GM19468 (cell line): ENCODE measurements around the gene LRRC27.

ENCODE experiments used
- ATAC-seq: cut with Tn5 transposase; IDR thresholded peaks from one replicate; pipeline ENCODE4 v1.9.1; 2021; ENCODE audit warnings: mild to moderate bottlenecking, moderate library complexity, moderate number of reproducible peaks; ENCODE audit not compliant: unreplicated experiment; ENCODE audit errors: extremely low read depth

The LRRC27 gene

DNA sequence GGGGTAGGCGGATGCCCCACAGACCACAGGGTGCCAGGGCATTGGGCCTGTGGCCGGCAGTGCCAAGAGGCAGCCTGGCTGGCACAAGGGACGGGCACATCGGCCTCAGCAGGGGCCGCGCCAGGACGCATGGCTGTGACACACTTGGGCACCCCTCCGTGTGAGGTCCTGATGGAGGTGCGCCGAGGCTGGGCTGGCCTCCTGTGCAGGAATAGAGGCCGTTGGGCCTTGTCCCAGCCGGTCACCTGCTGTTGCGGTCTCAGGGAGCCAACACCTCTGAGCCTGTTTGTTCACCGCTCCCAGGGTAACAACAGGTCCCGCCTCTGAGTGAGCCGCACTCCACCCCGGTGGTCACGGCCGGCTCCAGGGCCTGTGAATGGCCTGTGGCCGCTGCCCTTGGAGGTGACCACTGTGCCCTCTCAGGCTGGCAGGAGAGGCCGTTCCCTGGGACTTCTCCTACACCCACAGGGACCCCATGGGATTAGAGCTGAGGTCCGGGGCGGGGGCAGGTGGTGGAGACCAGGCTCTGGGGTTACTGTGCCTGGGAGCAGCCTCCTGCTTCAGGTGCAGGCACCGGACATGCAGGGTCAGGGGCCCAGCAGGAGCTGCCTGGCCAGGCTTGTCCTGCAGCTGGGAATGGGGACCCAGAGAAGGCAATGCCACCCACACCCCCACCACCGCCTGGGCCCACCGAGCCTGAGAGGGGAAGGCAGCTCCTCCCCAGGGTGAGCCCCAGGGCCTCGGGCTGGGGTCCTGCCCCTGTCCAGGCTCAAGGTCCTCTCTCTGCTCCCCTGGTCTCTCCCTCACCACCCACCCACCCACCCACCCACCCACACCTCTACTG lies 77.1 kb downstream of the LRRC27 start:
- ATAC-seq: no peak

DNA sequence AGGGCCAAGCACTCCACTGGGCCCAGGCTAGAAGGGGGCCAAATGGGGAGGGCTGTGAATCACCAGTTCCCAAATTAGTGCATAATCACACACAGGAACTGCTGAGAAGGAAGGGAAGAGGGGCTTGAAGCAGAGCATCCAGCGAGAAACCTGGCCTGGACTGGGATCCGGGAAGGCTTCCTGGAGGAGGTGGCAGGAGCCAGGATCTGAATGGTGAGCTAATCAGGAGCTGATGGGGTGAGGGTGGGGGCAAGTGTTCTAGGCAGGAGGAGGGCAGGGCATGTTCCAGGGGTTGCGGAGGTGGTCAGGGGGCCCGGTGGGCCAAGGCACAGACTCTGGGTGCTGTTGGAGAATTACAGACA lies 77.7 kb downstream of the LRRC27 start:
- no peak for ATAC-seq

DNA sequence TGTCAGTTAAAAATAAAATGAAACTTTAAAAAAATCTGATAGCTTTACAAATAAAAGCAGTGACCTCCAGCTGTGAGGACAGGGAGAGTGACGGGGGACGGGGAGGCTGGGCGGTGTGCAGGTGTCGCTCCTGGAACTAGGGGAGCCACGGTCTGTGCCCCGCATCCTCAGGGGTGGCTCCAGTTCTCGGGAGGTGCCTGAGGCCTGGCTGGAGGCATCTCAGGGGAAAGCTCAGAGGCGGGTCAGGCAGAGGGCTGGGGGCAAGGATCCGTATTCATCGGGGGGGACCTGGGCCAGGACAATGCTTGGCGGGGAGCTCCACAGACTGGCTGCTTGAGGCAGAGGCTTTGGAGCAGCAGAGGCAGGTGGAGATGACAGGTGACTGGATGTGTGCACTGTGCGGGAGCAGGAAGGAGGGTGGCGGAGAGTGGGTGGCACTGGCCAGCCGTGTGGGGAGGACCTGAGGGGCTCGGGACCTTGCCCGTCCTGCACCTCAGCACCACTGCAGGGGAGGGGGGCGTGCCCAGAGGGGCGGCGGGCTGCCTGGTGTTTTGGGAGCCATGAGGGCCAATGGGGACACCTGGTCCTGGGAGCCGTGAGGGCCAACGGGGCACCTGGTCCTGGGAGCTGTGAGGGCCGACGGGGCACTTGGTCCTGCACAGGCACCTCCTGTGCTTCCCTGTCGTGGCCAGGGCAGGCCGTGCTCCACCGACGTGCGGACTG lies 78.2 kb downstream of the LRRC27 start:
- no peak for ATAC-seq

DNA sequence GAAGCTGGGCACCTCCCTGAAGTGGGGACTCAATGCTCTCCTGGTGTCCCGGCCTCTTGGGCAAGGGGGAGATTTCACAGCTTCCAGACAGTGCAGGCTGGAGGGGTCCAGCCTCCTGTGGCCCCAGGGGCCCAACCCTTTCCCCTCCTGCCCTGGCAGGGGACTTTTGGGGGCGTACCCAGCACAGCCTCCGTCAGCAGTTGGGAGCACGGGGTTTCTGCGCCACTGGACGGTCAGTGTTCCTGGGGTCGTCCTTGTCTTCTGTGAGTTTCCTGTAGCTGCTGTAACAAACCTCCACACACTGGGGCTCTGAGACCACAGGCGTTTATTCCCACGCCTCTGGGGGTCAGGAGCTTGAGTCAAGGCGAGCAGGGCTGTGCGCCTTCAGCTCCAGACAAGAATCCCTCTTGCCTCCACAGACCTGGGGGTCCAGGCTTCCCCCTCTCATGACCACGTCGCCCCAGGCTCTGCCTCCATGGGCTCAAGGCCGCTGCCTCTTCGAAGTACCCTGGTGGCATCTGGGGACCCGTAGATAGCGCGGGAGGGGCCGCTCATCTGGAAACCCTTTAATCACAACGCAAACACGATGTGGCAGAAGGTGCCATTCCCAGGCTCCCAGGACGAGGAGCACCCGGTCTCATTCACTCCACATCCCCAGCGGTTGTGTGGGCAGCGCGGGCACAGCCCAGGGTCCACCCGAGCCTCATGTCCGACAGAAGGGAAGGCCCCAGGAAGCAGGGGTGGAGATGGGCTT lies 79.0 kb downstream of the LRRC27 start:
- no peak for ATAC-seq

DNA sequence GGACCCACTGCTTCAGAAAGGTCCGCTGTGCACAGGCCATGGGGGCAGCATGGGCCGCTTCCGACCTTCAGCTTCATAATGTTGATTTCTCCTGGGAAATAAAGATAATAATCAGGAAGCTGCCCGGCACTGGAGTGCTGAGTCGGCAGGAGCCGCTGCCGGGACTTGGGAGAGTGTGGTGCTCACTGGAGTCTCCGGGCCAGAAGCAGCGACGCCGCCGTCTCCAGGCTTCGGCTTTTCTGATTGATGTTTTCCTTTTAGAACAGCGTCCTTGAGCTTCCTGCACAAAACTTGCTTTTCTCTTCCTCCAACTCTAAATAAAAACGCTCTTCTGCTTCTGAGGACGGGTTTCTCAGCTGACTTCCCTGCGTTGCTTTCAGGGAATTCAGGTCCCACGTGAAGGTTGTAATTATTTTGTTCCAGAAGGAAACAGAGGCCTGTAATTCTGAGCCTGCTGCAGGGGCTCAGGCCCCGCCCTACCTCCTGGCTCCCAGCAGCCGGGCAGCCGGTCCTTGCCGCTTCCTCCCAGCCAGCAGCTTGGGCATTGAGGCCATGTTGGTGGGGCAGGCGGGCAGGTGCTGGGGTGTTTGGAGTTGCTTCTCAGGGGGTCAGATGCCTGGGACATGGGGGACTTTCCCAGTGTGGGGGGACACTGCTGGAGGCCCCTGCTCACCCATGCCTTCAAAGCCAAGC lies 79.7 kb downstream of the LRRC27 start:
- no peak for ATAC-seq

DNA sequence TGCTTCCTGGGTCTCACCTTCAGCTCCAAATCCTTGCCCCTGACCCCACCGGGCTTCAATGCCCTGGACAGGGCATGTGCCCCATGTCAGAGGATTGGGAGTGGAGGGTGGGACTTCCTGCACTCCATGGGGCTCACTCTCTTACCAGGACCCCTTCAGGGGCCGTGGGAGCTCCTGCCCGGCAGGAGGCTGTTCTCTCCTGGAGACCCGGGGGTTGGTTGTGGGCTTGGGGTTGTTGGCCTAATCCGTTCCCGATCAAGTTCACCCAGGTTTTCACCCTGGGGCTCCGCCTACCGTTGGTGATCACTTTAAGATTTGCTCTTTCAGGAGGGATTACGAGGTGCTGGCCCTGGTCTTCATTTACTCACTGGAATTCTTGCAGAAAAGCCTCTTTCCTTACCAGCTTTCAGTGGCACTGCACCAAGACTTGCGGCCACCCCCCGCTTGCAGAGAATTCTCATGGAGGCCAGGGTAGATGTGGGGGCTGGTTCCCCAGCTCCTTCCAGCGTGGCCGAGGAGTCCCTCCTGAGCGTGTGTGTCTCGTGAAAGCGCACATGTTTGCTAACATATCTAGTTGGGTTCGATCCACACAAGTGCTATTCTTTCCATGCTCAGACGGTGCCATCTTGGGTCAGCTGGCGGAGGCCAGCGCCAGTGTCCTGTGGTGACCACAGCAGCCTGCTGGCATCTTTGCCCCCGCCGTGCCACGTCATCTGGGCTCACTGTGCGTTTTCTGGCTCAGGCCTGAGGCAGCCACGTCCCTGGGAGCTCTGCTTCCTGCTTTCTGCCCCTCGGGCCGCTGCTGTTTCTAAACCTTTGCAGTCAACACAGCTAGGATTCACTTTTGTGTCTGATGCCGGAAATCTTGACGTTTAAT lies 80.6 kb downstream of the LRRC27 start:
- ATAC-seq: no peak

DNA sequence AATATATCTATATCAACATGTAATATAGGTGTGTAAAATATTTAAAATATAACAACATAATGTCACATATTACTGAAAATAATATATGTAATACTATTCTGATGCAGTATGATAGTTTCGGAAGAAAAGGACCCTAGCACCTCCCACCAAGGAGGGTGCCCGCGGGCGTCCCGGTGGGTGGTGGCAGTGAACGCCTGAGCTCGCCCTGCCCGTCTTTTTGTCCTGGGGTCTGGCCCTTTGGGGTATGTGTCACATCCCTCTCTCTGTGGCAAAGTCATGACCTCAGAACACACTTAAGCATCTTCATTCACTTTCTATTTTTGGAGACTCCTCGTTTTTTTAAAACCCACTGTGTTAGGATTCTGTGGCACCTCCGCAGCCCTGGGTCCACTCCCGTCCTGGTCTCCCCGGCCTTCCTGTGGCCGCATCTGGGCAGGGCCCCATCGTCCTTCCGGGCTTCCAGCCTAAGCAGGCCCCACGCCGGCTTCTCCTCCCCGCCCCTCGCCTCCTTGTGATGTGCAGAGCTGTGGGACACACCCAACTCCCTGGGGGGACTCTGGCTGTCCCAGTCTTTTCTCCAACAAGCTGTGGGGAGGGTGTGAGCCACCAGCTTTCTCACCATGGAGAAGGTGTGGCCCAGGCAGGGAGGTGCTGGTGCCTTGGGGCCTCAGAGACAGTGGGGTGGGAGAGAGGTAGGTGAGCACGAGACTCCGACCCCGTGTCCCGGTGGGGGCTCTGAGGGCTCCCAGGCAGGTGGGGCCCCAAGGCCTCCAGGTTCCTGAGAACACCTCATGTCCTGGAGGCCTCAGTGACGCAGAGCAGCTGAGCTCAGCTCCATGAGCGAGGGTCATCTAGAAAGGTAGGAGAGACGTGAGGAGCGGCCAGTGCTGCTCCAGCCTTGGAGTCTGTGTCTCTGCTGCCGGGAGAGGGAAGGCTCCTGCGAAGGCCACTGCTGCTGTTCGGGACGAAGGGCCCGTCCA lies 81.5 kb downstream of the LRRC27 start:
- ATAC-seq: no peak

DNA sequence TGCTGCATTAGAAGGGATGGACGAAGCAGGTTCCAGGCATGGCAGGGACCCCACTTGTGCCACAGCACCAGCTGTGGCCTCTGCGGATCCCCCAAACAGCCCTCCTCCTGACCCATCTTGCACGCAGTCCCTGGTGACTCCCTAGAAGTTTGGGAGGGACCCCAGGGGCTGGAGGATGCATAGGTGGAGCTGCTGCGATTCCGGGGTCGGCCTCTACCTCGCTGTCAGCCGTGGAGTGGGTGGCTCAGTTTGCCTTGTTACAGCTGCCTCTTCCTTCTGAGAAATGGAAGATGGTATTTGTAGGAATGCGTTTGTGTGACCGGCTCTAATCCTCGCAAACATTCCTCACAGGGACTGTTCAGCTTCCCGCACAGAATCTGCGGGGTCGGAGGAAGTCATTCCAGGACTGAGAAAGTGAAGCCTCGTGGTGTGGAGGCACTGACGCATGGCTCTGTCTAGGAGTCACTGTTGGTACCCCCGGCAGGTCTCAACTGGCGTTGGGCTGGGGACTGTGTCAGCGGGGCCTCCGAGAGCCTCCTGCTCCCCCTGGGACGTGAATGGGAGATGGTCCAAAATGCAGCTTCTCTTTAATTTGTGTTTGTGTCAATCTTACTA lies 82.5 kb downstream of the LRRC27 start:
- no peak for ATAC-seq

DNA sequence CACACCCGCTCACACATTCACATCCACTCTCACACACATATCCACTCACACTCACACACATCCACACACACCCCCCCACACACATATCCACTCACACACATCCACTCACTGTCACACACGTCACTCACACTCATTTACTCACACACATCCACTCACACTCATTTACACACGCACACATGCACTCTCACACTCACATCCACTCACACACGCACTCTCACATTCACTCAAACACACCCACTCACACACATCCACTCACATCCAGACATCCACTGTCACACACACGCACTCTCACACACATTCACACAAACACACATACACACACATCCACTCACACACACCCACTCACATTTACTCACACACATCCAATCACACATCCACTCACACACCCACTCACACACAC lies 83.3 kb downstream of the LRRC27 start:
- ATAC-seq: no peak

DNA sequence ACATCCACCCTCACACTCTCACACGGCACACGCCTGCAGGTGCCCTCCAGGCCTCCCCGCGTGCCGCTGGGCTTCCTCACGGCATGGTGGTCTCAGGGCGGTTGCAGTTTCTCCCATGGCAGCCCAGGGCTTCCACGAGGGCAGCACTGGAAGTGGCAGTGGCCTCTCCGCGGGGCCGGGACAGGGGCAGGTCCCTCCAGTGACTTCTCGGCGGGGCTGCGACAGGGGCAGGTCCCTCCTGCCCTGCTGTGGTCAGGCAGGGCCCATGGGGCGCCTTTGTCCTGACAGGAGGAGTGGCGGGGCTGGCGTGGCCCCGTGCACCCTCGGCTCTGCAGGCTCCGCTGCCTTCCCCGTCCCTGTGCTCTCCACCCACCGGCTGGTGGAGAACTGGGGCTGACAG lies 84.0 kb downstream of the LRRC27 start:
- no peak for ATAC-seq

DNA sequence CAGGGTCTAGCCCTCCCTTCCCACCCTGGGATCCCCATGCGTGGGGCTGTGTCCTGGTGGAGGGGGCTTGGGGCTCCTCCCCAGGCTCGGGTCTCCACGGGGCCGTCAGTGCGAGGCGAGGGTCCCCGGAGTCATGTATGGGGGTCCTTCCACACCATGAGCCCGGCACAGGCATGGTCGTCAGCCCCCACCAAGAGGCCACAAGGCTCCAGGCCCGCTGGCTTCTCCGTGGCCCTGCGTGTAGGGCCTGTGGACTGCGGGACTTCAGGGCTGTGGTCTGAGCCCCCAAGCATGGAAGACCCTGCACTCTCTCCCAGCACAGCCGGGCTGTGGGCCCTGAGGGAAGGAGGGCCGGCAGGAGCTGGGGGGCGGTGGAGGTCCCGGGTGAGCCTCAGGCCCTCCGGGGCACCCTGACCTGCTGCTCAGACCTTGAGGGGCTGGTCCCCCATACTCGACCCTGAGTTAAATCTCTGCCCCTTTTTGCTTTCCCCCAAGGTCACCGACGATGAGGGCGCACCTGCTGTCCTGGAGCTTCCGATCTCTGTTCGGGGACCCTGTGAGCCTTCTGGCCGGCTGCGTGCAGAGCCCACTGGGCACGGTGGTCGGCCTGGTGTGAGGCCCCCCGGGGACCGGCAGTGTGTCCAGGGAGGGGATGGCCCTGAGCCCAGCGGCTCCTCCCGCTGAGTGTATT lies 84.7 kb downstream of the LRRC27 start:
- ATAC-seq: no peak

DNA sequence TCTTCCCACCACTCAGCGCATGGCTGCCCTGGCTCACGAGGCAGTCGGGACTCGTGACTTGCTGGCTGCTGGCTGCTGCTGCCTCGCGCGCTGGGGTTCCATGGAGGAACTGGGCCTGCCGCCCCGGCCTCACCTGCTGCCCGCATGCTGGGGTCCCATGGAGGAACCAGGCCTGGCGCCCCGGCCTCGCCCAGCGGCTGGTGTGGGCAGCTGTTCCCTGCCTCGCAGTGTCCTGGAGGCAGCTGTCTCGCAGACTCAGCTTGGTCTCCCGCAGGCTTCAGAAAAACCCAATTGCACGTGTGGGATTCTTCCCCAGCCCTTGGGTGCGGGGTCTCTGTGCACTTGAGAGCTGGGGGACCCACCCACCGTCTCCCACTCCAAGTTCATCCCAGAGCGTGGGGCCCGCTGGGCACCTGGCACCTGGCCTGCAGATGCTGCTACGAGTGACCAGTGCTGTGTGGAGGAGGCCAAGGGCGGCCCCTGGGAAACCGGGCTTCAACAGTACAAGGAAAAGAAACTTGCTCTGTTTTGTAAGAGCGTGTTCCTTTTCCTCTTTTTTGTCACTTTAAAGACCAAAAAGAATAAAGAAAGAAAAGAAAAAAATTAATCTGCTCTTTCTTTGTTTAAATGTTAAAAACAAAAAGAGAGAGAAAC lies 85.4 kb downstream of the LRRC27 start:
- ATAC-seq: no peak

DNA sequence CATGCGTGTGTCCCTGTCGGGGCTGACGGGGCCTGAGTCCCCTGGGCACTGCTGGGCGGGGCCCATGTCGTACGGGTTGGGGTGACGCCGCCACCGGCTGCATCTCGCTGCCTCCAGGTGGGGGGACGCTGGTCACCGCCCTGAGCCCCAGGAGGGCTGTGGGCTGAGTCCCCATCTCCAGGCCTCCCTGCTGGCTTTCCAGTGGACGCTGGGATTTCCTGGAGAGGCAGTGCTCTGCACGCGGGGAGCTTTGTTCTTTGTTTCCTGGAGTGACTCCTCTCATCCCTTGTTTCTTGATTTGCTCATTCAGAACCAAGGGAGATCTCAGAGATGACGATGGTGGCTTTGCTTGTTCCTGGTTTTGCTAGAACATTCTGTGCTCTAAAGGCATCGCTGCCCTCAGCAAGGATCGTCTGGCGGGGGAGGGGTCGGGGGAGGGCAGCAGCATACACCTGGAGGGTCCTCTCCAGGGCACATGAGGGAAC lies 86.0 kb downstream of the LRRC27 start:
- no peak for ATAC-seq

DNA sequence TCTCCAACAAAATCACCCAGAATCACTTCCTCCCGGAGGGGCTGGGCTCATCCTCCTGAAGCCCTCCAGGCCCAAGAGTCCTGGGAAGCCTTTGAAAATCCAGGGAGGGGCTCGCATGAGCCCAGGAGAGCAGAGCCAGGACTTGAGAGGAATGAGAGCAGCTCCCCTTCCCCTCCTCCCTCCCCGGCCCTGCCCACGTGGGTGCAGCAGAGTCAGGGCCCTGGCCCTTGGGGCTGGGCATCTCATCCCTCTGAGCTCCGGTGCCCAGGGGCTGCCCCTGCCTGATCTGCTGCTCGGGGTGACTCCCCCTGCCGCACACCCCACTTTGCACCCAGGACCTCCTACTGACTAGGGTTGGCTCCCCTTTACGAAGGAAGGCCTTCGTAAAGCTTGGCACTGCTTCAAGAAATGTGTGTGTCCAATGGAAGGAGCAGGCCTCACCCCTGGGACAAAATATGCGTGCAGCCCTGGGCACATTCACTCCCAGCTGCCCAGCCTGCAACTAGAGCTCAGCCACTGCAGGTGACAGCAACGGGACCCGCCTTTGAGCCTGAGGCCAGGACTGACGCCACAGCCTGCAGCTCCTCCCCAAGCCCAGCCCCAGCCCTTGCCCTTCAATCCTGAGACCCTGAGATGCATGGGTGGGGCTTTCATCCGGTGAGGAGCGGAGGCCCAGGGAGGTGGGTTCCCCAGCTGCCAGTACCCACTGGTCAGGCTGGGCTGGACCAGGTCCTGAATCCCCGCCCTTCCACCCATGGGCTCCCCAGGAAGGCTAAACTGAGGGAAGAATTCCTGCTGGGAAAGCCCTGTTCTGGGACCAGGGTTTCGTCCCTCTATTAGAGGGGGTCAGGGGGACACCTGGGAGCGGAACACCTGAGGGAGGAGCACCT lies 86.8 kb downstream of the LRRC27 start:
- no peak for ATAC-seq

DNA sequence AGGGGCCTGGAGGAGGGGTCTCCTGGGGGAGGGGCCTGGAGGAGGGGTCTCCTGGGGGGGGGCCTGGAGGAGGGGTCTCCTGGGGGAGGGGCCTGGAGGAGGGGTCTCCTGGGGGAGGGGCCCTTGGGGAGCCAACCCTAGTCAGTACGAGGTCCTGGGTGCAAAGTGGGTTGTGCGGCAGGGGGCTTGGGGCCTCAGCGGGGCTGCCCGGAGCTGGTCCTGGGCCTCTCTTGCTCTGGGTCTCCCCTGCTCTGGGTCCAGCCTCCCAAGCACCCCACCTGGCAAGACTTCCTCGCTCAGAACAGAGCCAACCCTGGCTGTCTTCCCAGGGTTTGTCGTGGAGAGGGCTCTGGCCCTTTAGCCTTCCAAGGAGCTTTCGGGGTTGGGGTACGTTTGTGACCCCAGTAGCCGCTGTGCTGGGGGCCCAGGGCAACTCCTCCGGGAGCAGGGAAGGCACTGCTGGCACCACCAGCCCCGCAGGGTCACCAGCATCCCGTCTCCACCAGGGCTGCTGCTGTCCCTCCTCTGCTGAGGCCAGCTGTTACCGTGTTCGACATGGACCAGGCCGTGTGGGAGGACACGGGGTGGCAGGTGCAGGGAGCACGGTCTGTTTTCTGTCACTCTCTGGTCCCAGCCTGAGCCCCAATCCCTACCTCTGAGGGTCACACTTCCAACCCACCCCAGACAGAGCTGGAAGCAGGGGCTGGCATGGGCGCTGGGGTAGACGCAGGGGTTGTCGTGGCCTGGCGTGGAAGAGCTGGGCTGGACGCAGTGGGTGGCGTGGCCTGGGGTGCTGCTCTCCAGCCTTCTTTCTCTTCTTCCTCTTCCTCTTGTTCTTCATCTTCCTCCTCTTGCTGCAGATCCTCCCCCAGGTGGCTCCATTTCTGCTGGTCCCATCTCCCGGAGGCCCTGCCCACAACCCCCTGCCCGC lies 87.8 kb downstream of the LRRC27 start:
- ATAC-seq: no peak
